AG04450 (cell line): Measurements from ENCODE around the gene SNX22. TPM values are rescaled to one million over a fixed set of nuclear protein-coding genes. Genes with fewer than 3 reads are reported as not detected.

Experiments used
- CTCF ChIA-PET: fragments of 300-600, 350-600 bp; formaldehyde crosslinking; extraction: SDS; loops from one replicate; lab custom pipeline; 2022; ENCODE audit warnings: antibody characterized with exemption, inconsistent platforms; lab: Charles Lee
- POLR2A ChIA-PET: fragments of 350-600 bp; formaldehyde crosslinking; extraction: SDS; loops from one replicate; lab custom pipeline; 2021; ENCODE audit warnings: antibody characterized with exemption, inconsistent platforms; lab: Yijun Ruan, JAX
- DNase-seq: peaks from one replicate; pipeline ENCODE4 v3.0.0-alpha.2; 2011; ENCODE audit warnings: low read depth, low spot score
- H3K27ac ChIP-seq: one replicate; pipeline ENCODE4 v1.5.1; 2012; ENCODE audit warnings: low read depth, low read length, control low read depth
- H3K27me3 ChIP-seq: one replicate; pipeline ENCODE4 v1.6.0; 2012; ENCODE audit warnings: low read length; ENCODE audit not compliant: control insufficient read depth, insufficient read depth
- H3K4me3 ChIP-seq: 2 replicates; pipeline ENCODE4 v1.5.1; 2011; ENCODE audit warnings: mild to moderate bottlenecking, low read depth, low read length, control low read depth
- H3K9me3 ChIP-seq: 2 replicates; pipeline ENCODE4 v1.5.1; 2012; ENCODE audit warnings: low read length; ENCODE audit not compliant: control insufficient read depth, insufficient read depth
- CTCF ChIP-seq: IDR thresholded peaks from 2 replicates; pipeline ENCODE4 v1.5.1; 2011; ENCODE audit warnings: low read depth, low read length, control low read depth, inconsistent platforms
- polyA plus RNA-seq: library from polyadenylated mRNA; depleted of rRNA; stranded (reverse); fragments of >200 nt; gene quantifications from 2 replicates; pipeline ENCODE4 v1.2.3, GENCODE V29; 2011

The SNX22 gene
- polyA plus RNA-seq, 1 experiment, result 0.06 TPM

DNA sequence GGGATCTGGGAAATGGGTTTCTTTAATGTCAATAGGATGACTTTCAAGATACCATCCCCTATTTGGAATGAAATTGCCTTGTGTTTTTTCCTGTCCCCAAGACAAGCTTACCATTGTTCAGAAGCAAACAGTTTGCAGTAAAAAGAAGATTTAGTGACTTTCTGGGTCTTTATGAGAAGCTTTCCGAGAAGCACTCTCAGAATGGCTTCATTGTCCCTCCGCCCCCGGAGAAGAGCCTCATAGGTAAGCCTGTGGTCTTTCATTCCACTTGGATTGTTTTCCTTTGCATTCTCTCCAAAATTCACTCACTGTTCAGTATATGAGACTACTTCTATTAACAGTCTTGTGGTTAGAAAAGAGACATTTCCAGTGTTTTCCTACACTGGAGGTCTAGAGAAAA lies 25.6 kb upstream of the SNX22 start:
- no peak for TF ChIP-seq CTCF
- ChIA-PET CTCF (interaction anchor here (0.7 kb wide), 1 partner anchor 515 kb away, joined by 6 read pairs; no protein-coding TSS in a partner anchor), POLR2A (no interaction called here)
- DNase-seq, result no peak
- Histone ChIP-seq H3K4me3 (no peak overlapping the region), H3K9me3 (no peaks in the 10 kb centered on the region), H3K27ac (no peak overlapping the region), H3K27me3 (no peaks in the 10 kb centered on the region)

- Histone ChIP-seq H3K4me3 (no peak overlapping the region), H3K9me3 (no peaks in the 10 kb centered on the region), H3K27me3 (no peaks in the 10 kb centered on the region), H3K27ac (no peak overlapping the region)
- POLR2A ChIA-PET, result no interaction called here
- CTCF ChIA-PET, result no interaction called here
- no peak for DNase-seq
- TF ChIP-seq CTCF, result no peak
Measured at GRCh38 chr15:64127521-64128270, 23.8 kb upstream of the SNX22 start.

- Histone ChIP-seq H3K9me3 (no peaks in the 10 kb centered on the region), H3K4me3 (no peak overlapping the region), H3K27me3 (no peaks in the 10 kb centered on the region), H3K27ac (no peak overlapping the region)
- ChIA-PET POLR2A (no interaction called here), CTCF (interaction anchor here (0.7 kb wide), 1 partner anchor 23 kb away, joined by 3 read pairs; no protein-coding TSS in a partner anchor)
- TF ChIP-seq CTCF, result no peak
- no peak for DNase-seq
Measured at GRCh38 chr15:64130159-64130558, 21.4 kb upstream of the SNX22 start.

- TF ChIP-seq CTCF, result no peak
- DNase-seq, result no peak
- Histone ChIP-seq H3K9me3 (no peaks in the 10 kb centered on the region), H3K4me3 (no peak overlapping the region), H3K27me3 (no peaks in the 10 kb centered on the region), H3K27ac (no peak overlapping the region)
- CTCF ChIA-PET, result interaction anchor here (1.4 kb wide), 1 partner anchor 9 kb away, joined by 3 read pairs; no protein-coding TSS in a partner anchor
- POLR2A ChIA-PET, result no interaction called here
Measured at GRCh38 chr15:64131547-64131946, 20.0 kb upstream of the SNX22 start.

DNA sequence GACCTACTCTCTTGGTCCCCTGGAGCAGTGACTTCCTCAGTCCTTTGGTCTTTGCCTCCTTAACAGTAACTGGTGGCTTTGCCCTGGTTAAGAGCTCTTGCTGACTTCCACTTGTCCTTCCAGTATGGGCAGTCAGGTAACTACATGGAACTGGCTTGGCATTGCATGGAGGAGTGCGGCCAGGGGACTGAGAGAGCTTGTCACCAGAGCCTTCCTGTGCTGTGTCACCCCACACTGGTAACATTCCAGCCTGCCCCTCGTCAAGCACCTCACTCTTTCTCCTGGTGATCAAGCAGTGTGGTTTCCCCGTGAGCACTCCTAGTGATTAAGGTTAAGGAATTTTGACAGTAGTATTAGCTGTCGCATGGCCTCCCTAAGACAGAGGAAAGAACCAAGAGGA lies 19.3 kb upstream of the SNX22 start:
- no peaks in the 10 kb centered on the region for H3K27me3 ChIP-seq
- CTCF ChIA-PET, result interaction anchor here (1.4 kb wide), 1 partner anchor 10 kb away, joined by 3 read pairs; no protein-coding TSS in a partner anchor
- POLR2A ChIA-PET, result interaction anchor here (0.5 kb wide), 1 partner anchor 10 kb away, joined by 4 read pairs; no protein-coding TSS in a partner anchor
- H3K27ac ChIP-seq, result no peak overlapping the region
- no peak for TF ChIP-seq CTCF
- H3K4me3 ChIP-seq, result no peak overlapping the region
- no peak for DNase-seq
- H3K9me3 ChIP-seq, result no peaks in the 10 kb centered on the region
